ENCODE measurements around the gene TSC22D4.

GRCh38 chr7:100492738-100493475 lies 13.9 kb upstream of the TSC22D4 start:
- TF ChIP-seq CTCF (IDR thresholded peaks at IDR 0.05; ENCODE audit: low read depth, low read length), result no peak
- no peak for TF ChIP-seq MYC (IDR thresholded peaks at IDR 0.05; ENCODE audit: low read depth, low read length)
- TF ChIP-seq POLR2A (IDR thresholded peaks at IDR 0.05; ENCODE audit: extremely low read depth, insufficient read length), result no peak
- TF ChIP-seq MAX (IDR thresholded peaks at IDR 0.05; ENCODE audit: low read depth, low read length), result no peak
